ENCODE data around the gene LCORL. TPM values are rescaled to one million over a fixed set of nuclear protein-coding genes. Genes with fewer than 3 reads are reported as not detected.

Gene LCORL
- total RNA-seq, 1 experiment from 2014 or later: 18.0 TPM

- CTCF ChIA-PET: no interaction called here
- no peak overlapping the region for H3K4me2 ChIP-seq (ENCODE audit: low read length)
- H3K9me3 ChIP-seq (ENCODE audit: control insufficient read depth in 1 of 2, insufficient read depth in 1 of 2, low read depth in 1 of 2, low read length in 2 of 2): no peaks in the 10 kb centered on the region
- POLR2A ChIA-PET: interaction anchor here (1.4 kb wide), 1 partner anchor 8 kb away, joined by 3 read pairs; no protein-coding TSS in a partner anchor
- RAD21 ChIA-PET (ENCODE audit: low non-redundant PET in 1 of 2, low total read pairs in 2 of 2, uncharacterized antibody in 2 of 2, unreplicated experiment in 2 of 2): no interaction called here
- peaks cover 10% of the 10 kb centered on the region; the same call in 1 of the 2 replicates for H4K20me1 ChIP-seq (ENCODE audit: insufficient read depth)
- no peak overlapping the region for H3K27ac ChIP-seq (ENCODE audit: low read depth, low read length)
- H3K27me3 ChIP-seq (ENCODE audit: insufficient read depth, low read length): no peaks in the 10 kb centered on the region
- no peaks in the 10 kb centered on the region for H3K9me2 ChIP-seq (ENCODE audit: insufficient read depth)
- no peak overlapping the region for H3K9ac ChIP-seq (ENCODE audit: low read length)
- no peak for TF ChIP-seq JUND (IDR thresholded peaks at IDR 0.05)
- no peak for TF ChIP-seq RAD21 (IDR thresholded peaks at IDR 0.05; ENCODE audit: low read depth)
- TF ChIP-seq SRF (IDR thresholded peaks at IDR 0.05; ENCODE audit: low read depth): no peak
- TF ChIP-seq FOSL1 (IDR thresholded peaks at IDR 0.05; ENCODE audit: low read depth): no peak
- TF ChIP-seq SP1 (IDR thresholded peaks at IDR 0.05; ENCODE audit: low read depth): no peak
- no peak for TF ChIP-seq POLR2AphosphoS5 (IDR thresholded peaks at IDR 0.05; ENCODE audit: low read depth, low read length)
- TF ChIP-seq, protein P1, sequence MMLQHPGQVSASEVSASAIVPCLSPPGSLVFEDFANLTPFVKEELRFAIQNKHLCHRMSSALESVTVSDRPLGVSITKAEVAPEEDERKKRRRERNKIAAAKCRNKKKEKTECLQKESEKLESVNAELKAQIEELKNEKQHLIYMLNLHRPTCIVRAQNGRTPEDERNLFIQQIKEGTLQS (IDR thresholded peaks at IDR 0.05): no peak
- no peak for TF ChIP-seq SIN3A (IDR thresholded peaks at IDR 0.05; ENCODE audit: low read depth)
- TF ChIP-seq, protein P2, sequence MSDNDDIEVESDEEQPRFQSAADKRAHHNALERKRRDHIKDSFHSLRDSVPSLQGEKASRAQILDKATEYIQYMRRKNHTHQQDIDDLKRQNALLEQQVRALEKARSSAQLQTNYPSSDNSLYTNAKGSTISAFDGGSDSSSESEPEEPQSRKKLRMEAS (IDR thresholded peaks at IDR 0.05): no peak
- TF ChIP-seq, protein P3, sequence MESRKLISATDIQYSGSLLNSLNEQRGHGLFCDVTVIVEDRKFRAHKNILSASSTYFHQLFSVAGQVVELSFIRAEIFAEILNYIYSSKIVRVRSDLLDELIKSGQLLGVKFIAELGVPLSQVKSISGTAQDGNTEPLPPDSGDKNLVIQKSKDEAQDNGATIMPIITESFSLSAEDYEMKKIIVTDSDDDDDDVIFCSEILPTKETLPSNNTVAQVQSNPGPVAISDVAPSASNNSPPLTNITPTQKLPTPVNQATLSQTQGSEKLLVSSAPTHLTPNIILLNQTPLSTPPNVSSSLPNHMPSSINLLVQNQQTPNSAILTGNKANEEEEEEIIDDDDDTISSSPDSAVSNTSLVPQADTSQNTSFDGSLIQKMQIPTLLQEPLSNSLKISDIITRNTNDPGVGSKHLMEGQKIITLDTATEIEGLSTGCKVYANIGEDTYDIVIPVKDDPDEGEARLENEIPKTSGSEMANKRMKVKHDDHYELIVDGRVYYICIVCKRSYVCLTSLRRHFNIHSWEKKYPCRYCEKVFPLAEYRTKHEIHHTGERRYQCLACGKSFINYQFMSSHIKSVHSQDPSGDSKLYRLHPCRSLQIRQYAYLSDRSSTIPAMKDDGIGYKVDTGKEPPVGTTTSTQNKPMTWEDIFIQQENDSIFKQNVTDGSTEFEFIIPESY (IDR thresholded peaks at IDR 0.05; ENCODE audit: extremely low read depth, insufficient replicate concordance, low read length): no peak
- TF ChIP-seq EZH2 (IDR thresholded peaks at IDR 0.05): no peak
- no peak for TF ChIP-seq ELF1 (IDR thresholded peaks at IDR 0.05; ENCODE audit: borderline replicate concordance, low read depth)
- BruUV-seq (replicated peaks): no TSS peak
- no peak overlapping the region for H2AFZ ChIP-seq (ENCODE audit: low read depth, low read length, poor library complexity, severe bottlenecking)
- H3K79me2 ChIP-seq (ENCODE audit: insufficient read depth, low read length): peaks cover 19% of the 10 kb centered on the region
- ATAC-seq (no peak), DNase-seq (ENCODE audit: low read depth, low spot score) (no peak)
- H3K4me3 ChIP-seq (replicated peaks in 1 of 2; ENCODE audit: low read depth in 1 of 2, low read length in 2 of 2): no peak overlapping the region
- H3K4me1 ChIP-seq (ENCODE audit: control insufficient read depth in 1 of 2, insufficient read depth in 2 of 2, low read length in 2 of 2): no peaks in the 10 kb centered on the region
- intact Hi-C loops (cut with micrococcal nuclease): no loop called here
- peaks cover 11 to 15% of the 10 kb centered on the region in 2 experiments; a peak in 3 of 4 replicates for H3K36me3 ChIP-seq (ENCODE audit: control insufficient read depth in 1 of 2, insufficient read depth in 2 of 2, low read length in 2 of 2)
Measured at GRCh38 chr4:17797808-17798207, 223.7 kb downstream of the LCORL start.

All from HCT116 (cell line).